ENCODE results near the gene CSHL1.
"Not testable (repeated sequence)": the region's sequence is repeated elsewhere in the genome, so short reads cannot be mapped to it uniquely, and the experiment has no call there.

Gene CSHL1

DNA sequence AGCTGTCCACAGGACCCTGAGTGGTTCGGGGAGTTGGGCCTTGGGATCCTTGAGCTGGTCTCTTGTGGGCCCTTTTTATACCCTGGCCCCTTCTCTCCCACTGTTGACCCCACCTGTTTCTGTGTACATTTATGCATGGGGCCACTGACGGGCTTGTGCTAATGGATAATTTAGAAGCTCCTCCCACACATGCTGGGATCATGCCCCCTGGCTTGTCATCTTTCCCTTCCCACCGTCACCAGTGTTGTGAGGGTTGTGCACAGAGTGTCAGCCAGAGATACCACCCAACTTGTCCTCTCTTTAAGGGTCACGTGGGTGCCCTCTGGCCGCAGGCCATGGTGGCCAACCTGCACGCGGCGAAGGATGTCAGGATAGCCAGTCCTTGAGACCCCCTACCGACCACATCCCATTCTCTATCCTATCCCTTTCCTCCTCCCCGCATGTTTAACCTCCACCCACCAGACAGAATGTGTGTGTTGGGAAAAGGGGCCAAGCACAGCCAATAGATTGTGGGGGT lies 7.8 kb upstream of the CSHL1 start, which contains the start of gene GH1:
GH1 (minus strand) TSS at position 51 of the 517 bp plus-strand sequence. CDS start 63 bp downstream, outside the sequence.
- H3K27me3 ChIP-seq (ENCODE audit: control insufficient read depth in 2 of 2, insufficient read depth in 2 of 2, low read length in 2 of 2); H3K9ac ChIP-seq (ENCODE audit: low read depth in 1 of 2, low read length in 2 of 2); H3K27ac ChIP-seq (ENCODE audit: low read depth in 2 of 2, low read length in 2 of 2); H3K36me3 ChIP-seq (ENCODE audit: control insufficient read depth in 2 of 2, insufficient read depth in 2 of 2, low read length in 2 of 2); H3K9me3 ChIP-seq (ENCODE audit: control insufficient read depth in 2 of 2, low read length in 2 of 2); H3K4me3 ChIP-seq (ENCODE audit: low read length in 2 of 2); H3K4me1 ChIP-seq (ENCODE audit: control insufficient read depth in 2 of 2, insufficient read depth in 2 of 2, low read length in 2 of 2): not testable (repeated sequence)

- Histone ChIP-seq H3K27me3 (ENCODE audit: control insufficient read depth in 2 of 2, insufficient read depth in 2 of 2, low read length in 2 of 2) (no peaks in the 10 kb centered on the region), H3K9ac (ENCODE audit: low read depth in 1 of 2, low read length in 2 of 2) (no peak overlapping the region), H3K9me3 (ENCODE audit: control insufficient read depth in 2 of 2, low read length in 2 of 2) (no peaks in the 10 kb centered on the region), H3K4me3 (ENCODE audit: low read length in 2 of 2) (no peak overlapping the region), H3K36me3 (ENCODE audit: control insufficient read depth in 2 of 2, insufficient read depth in 2 of 2, low read length in 2 of 2) (no peaks in the 10 kb centered on the region), H3K4me1 (ENCODE audit: control insufficient read depth in 2 of 2, insufficient read depth in 2 of 2, low read length in 2 of 2) (no peaks in the 10 kb centered on the region), H3K27ac (ENCODE audit: low read depth in 2 of 2, low read length in 2 of 2) (no peak overlapping the region)
Observed at GRCh38 chr17:63918305-63918704, 7.2 kb upstream of the CSHL1 start.

DNA sequence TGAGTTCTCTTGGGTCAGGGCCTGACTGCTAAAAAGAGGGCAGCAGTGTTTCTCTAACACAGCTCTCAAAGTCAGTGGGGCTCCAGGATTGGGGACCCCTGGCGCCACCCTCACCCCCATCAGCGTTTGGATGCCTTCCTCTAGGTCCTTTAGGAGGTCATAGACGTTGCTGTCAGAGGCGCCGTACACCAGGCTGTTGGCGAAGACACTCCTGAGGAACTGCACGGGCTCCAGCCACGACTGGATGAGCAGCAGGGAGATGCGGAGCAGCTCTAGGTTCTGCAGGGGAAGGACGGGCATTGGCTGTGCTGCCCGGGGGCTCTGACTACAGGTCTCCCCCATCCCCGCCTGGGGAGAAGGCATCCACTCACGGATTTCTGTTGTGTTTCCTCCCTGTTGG lies 6.6 kb upstream of the CSHL1 start:
- no peak overlapping the region for H3K9ac ChIP-seq (ENCODE audit: low read depth in 1 of 2, low read length in 2 of 2)
- H3K36me3 ChIP-seq (ENCODE audit: control insufficient read depth in 2 of 2, insufficient read depth in 2 of 2, low read length in 2 of 2): no peaks in the 10 kb centered on the region
- H3K4me3 ChIP-seq (ENCODE audit: low read length in 2 of 2): no peak overlapping the region
- no peaks in the 10 kb centered on the region for H3K9me3 ChIP-seq (ENCODE audit: control insufficient read depth in 2 of 2, low read length in 2 of 2)
- H3K27me3 ChIP-seq (ENCODE audit: control insufficient read depth in 2 of 2, insufficient read depth in 2 of 2, low read length in 2 of 2): no peaks in the 10 kb centered on the region
- no peak overlapping the region for H3K27ac ChIP-seq (ENCODE audit: low read depth in 2 of 2, low read length in 2 of 2)
- H3K4me1 ChIP-seq (ENCODE audit: control insufficient read depth in 2 of 2, insufficient read depth in 2 of 2, low read length in 2 of 2): no peaks in the 10 kb centered on the region

DNA sequence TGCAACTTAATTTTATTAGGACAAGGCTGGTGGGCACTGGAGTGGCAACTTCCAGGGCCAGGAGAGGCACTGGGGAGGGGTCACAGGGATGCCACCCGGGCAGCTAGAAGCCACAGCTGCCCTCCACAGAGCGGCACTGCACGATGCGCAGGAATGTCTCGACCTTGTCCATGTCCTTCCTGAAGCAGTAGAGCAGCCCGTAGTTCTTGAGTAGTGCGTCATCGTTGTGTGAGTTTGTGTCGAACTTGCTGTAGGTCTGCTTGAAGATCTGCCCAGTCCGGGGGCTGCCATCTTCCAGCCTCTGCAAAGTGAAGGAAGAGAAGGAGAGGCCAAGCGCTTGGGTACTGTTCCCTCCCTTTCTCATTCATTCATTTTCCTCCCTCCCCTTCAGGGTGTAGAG lies 6.1 kb upstream of the CSHL1 start:
- H3K9ac ChIP-seq (ENCODE audit: low read depth in 1 of 2, low read length in 2 of 2); H3K36me3 ChIP-seq (ENCODE audit: control insufficient read depth in 2 of 2, insufficient read depth in 2 of 2, low read length in 2 of 2); H3K27me3 ChIP-seq (ENCODE audit: control insufficient read depth in 2 of 2, insufficient read depth in 2 of 2, low read length in 2 of 2); H3K4me1 ChIP-seq (ENCODE audit: control insufficient read depth in 2 of 2, insufficient read depth in 2 of 2, low read length in 2 of 2); H3K4me3 ChIP-seq (ENCODE audit: low read length in 2 of 2); H3K27ac ChIP-seq (ENCODE audit: low read depth in 2 of 2, low read length in 2 of 2); H3K9me3 ChIP-seq (ENCODE audit: control insufficient read depth in 2 of 2, low read length in 2 of 2): not testable (repeated sequence)

GRCh38 chr17:63916566-63917185 lies 5.6 kb upstream of the CSHL1 start:
- Histone ChIP-seq H3K27ac (ENCODE audit: low read depth in 2 of 2, low read length in 2 of 2) (no peak overlapping the region), H3K36me3 (ENCODE audit: control insufficient read depth in 2 of 2, insufficient read depth in 2 of 2, low read length in 2 of 2) (no peaks in the 10 kb centered on the region), H3K9me3 (ENCODE audit: control insufficient read depth in 2 of 2, low read length in 2 of 2) (no peaks in the 10 kb centered on the region), H3K9ac (ENCODE audit: low read depth in 1 of 2, low read length in 2 of 2) (no peak overlapping the region), H3K4me1 (ENCODE audit: control insufficient read depth in 2 of 2, insufficient read depth in 2 of 2, low read length in 2 of 2) (no peaks in the 10 kb centered on the region), H3K27me3 (ENCODE audit: control insufficient read depth in 2 of 2, insufficient read depth in 2 of 2, low read length in 2 of 2) (no peaks in the 10 kb centered on the region), H3K4me3 (ENCODE audit: low read length in 2 of 2) (no peak overlapping the region)

GRCh38 chr17:63915753-63916152 lies 4.7 kb upstream of the CSHL1 start:
- H3K9ac ChIP-seq (ENCODE audit: low read depth in 1 of 2, low read length in 2 of 2); H3K27ac ChIP-seq (ENCODE audit: low read depth in 2 of 2, low read length in 2 of 2); H3K4me3 ChIP-seq (ENCODE audit: low read length in 2 of 2); H3K36me3 ChIP-seq (ENCODE audit: control insufficient read depth in 2 of 2, insufficient read depth in 2 of 2, low read length in 2 of 2); H3K4me1 ChIP-seq (ENCODE audit: control insufficient read depth in 2 of 2, insufficient read depth in 2 of 2, low read length in 2 of 2); H3K27me3 ChIP-seq (ENCODE audit: control insufficient read depth in 2 of 2, insufficient read depth in 2 of 2, low read length in 2 of 2); H3K9me3 ChIP-seq (ENCODE audit: control insufficient read depth in 2 of 2, low read length in 2 of 2): not testable (repeated sequence)

DNA sequence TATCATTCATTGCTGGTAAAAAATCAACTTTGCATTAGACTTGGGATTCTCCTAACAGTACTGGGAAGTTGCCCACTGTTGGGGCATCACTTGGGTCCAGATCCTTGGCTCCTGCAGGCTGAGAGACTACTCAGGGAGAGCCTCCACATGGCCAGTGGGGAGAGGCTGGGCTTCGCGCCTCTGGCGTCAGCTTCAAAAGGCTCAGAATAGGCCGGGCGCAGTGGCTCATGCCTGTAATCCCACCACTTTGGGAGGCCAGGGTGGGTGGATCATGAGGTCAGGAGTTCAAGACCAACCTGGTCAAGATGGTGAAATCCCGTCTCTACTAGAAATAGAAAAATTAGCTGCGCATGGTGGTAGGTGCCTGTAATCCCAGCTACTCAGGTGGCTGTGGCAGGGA lies 3.4 kb upstream of the CSHL1 start:
- Histone ChIP-seq H3K36me3 (ENCODE audit: control insufficient read depth in 2 of 2, insufficient read depth in 2 of 2, low read length in 2 of 2) (no peaks in the 10 kb centered on the region), H3K9me3 (ENCODE audit: control insufficient read depth in 2 of 2, low read length in 2 of 2) (no peaks in the 10 kb centered on the region), H3K4me3 (ENCODE audit: low read length in 2 of 2) (no peak overlapping the region), H3K27ac (ENCODE audit: low read depth in 2 of 2, low read length in 2 of 2) (no peak overlapping the region), H3K4me1 (ENCODE audit: control insufficient read depth in 2 of 2, insufficient read depth in 2 of 2, low read length in 2 of 2) (no peaks in the 10 kb centered on the region), H3K27me3 (ENCODE audit: control insufficient read depth in 2 of 2, insufficient read depth in 2 of 2, low read length in 2 of 2) (no peaks in the 10 kb centered on the region), H3K9ac (ENCODE audit: low read depth in 1 of 2, low read length in 2 of 2) (no peak overlapping the region)

DNA sequence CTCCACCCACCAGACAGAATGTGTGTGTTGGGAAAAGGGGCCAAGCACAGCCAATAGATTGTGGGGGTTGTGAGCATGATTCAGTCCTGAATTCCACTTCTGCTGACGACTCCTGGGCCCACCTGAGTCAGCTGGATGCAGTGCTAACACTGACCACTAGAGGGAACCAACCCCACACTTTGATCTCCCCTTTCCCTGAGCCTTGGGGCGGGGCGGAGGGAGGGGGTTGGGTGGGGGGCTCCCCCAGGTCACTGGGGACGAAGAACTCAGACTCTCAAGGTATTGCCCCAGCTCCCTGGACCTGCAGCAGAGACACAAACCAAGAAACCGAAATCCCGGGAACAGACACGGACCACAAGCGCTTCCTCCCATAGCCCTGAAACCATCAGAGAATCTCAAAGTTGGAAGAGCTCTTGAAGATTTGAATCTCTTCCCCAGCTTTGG lies 621 bp upstream of the CSHL1 start:
- Histone ChIP-seq H3K27ac (ENCODE audit: low read depth in 2 of 2, low read length in 2 of 2) (no peak overlapping the region), H3K4me3 (ENCODE audit: low read length in 2 of 2) (no peak overlapping the region), H3K27me3 (ENCODE audit: control insufficient read depth in 2 of 2, insufficient read depth in 2 of 2, low read length in 2 of 2) (no peaks in the 10 kb centered on the region), H3K9ac (ENCODE audit: low read depth in 1 of 2, low read length in 2 of 2) (no peak overlapping the region), H3K9me3 (ENCODE audit: control insufficient read depth in 2 of 2, low read length in 2 of 2) (no peaks in the 10 kb centered on the region), H3K4me1 (ENCODE audit: control insufficient read depth in 2 of 2, insufficient read depth in 2 of 2, low read length in 2 of 2) (no peaks in the 10 kb centered on the region), H3K36me3 (ENCODE audit: control insufficient read depth in 2 of 2, insufficient read depth in 2 of 2, low read length in 2 of 2) (no peaks in the 10 kb centered on the region)

DNA sequence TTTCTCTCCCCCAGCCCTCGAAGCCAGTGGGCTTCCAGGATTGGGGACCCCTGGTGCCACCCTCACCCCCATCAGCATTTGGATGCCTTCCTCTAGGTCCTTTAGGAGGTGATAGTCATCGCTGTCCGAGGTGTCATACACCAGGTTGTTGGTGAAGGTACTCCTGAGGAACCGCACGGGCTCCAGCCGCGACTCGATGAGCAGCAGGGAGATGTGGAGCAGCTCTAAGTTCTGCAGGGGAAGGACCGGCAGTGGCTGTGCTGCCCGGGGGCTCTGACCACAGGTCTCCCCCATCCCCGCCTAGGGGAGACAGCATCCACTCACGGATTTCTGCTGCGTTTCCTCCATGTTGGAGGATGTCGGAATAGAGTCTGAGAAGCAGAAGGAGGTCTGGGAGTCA lies 962 bp downstream of the CSHL1 start:
- Histone ChIP-seq H3K36me3 (ENCODE audit: control insufficient read depth in 2 of 2, insufficient read depth in 2 of 2, low read length in 2 of 2) (no peaks in the 10 kb centered on the region), H3K9me3 (ENCODE audit: control insufficient read depth in 2 of 2, low read length in 2 of 2) (no peaks in the 10 kb centered on the region), H3K4me3 (ENCODE audit: low read length in 2 of 2) (no peak overlapping the region), H3K27me3 (ENCODE audit: control insufficient read depth in 2 of 2, insufficient read depth in 2 of 2, low read length in 2 of 2) (no peaks in the 10 kb centered on the region), H3K27ac (ENCODE audit: low read depth in 2 of 2, low read length in 2 of 2) (no peak overlapping the region), H3K4me1 (ENCODE audit: control insufficient read depth in 2 of 2, insufficient read depth in 2 of 2, low read length in 2 of 2) (no peaks in the 10 kb centered on the region), H3K9ac (ENCODE audit: low read depth in 1 of 2, low read length in 2 of 2) (no peak overlapping the region)

GRCh38 chr17:63909586-63909985 lies 1.5 kb downstream of the CSHL1 start:
- H3K27ac ChIP-seq (ENCODE audit: low read depth in 2 of 2, low read length in 2 of 2); H3K9me3 ChIP-seq (ENCODE audit: control insufficient read depth in 2 of 2, low read length in 2 of 2); H3K9ac ChIP-seq (ENCODE audit: low read depth in 1 of 2, low read length in 2 of 2): not testable (repeated sequence)

More at GRCh38 chr17:63909586-63909985, 1.5 kb downstream of the CSHL1 start:
- not testable (repeated sequence) for H3K27me3 ChIP-seq (ENCODE audit: control insufficient read depth in 2 of 2, insufficient read depth in 2 of 2, low read length in 2 of 2); H3K4me3 ChIP-seq (ENCODE audit: low read length in 2 of 2); H3K4me1 ChIP-seq (ENCODE audit: control insufficient read depth in 2 of 2, insufficient read depth in 2 of 2, low read length in 2 of 2); H3K36me3 ChIP-seq (ENCODE audit: control insufficient read depth in 2 of 2, insufficient read depth in 2 of 2, low read length in 2 of 2)
